Endothelial cell (in vitro differentiated cells): ENCODE results near the gene ANO10. TPM values are rescaled to one million over a fixed set of nuclear protein-coding genes. Genes with fewer than 3 reads are reported as not detected.
A peak's percentile ranks its signal among the peaks of the same experiment; 100 is the strongest.

Source experiments
- DNase-seq: peaks from one replicate; pipeline ENCODE4 v3.0.0; 2021; ENCODE audit warnings: low spot score
- H3K27ac Mint-ChIP-seq: one replicate; pipeline ENCODE4 v1.8.0; 2021; ENCODE audit warnings: mixed read lengths, inconsistent platforms; ENCODE audit not compliant: unreplicated experiment
- H3K27me3 Mint-ChIP-seq: one replicate; pipeline ENCODE4 v1.8.0; 2021; ENCODE audit warnings: mild to moderate bottlenecking, moderate library complexity, mixed read lengths, inconsistent platforms; ENCODE audit not compliant: unreplicated experiment
- H3K36me3 Mint-ChIP-seq: one replicate; pipeline ENCODE4 v1.8.0; 2021; ENCODE audit warnings: mild to moderate bottlenecking, low read depth, mixed read lengths, inconsistent platforms; ENCODE audit not compliant: unreplicated experiment
- H3K4me1 Mint-ChIP-seq: one replicate; pipeline ENCODE4 v1.8.0; 2021; ENCODE audit warnings: mild to moderate bottlenecking, mixed read lengths, inconsistent platforms; ENCODE audit not compliant: unreplicated experiment
- H3K4me3 Mint-ChIP-seq: one replicate; pipeline ENCODE4 v1.8.0; 2021; ENCODE audit warnings: mild to moderate bottlenecking, mixed read lengths, inconsistent platforms; ENCODE audit not compliant: unreplicated experiment
- H3K9me3 Mint-ChIP-seq: one replicate; pipeline ENCODE4 v1.8.0; 2021; ENCODE audit warnings: mixed read lengths, inconsistent platforms; ENCODE audit not compliant: unreplicated experiment
- total RNA-seq: library from RNA; stranded (reverse); fragmentation: NEBNext Ultra II Directional; extraction: Animal tissue kit (Norgen Biotek cat#: 25700); gene quantifications from one replicate; pipeline ENCODE4 v1.2.1, GENCODE V29; 2021; ENCODE audit not compliant: unreplicated experiment
- TF ChIP-seq, protein P1 (sequence below): fragments of 200-600 bp; sonication (generic); IDR thresholded peaks from one replicate; pipeline ENCODE4 v1.5.0; 2021; ENCODE audit warnings: antibody characterized with exemption; ENCODE audit not compliant: unreplicated experiment

The ANO10 gene
- total RNA-seq, 1 donor from 2014 or later, result 112 TPM

DNA sequence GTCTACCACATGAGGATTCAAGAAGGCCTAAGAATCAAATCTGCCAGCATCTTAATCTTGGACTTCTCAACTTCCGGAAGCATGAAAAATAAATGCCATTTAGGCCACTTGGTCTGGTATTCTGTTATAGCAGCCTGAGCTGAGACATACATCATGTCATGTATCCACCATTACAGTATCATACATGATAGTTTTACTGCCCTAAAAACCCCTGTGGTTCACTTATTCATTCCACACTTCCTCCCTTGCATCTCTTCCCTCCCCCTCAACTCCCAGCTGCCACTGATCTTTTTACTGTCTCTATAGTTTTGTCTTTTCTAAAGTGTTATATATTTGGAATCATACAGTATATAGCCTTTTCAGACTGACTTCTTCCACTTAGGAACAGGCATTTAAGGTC lies 173.7 kb downstream of the ANO10 start:
- TF ChIP-seq, protein P1, sequence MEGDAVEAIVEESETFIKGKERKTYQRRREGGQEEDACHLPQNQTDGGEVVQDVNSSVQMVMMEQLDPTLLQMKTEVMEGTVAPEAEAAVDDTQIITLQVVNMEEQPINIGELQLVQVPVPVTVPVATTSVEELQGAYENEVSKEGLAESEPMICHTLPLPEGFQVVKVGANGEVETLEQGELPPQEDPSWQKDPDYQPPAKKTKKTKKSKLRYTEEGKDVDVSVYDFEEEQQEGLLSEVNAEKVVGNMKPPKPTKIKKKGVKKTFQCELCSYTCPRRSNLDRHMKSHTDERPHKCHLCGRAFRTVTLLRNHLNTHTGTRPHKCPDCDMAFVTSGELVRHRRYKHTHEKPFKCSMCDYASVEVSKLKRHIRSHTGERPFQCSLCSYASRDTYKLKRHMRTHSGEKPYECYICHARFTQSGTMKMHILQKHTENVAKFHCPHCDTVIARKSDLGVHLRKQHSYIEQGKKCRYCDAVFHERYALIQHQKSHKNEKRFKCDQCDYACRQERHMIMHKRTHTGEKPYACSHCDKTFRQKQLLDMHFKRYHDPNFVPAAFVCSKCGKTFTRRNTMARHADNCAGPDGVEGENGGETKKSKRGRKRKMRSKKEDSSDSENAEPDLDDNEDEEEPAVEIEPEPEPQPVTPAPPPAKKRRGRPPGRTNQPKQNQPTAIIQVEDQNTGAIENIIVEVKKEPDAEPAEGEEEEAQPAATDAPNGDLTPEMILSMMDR, result no peak
- Mint-ChIP-seq H3K4me1 (peaks cover 10% of the 10 kb centered on the region), H3K27me3 (no peaks in the 10 kb centered on the region), H3K4me3 (no peak overlapping the region), H3K36me3 (no peaks in the 10 kb centered on the region), H3K27ac (no peak overlapping the region), H3K9me3 (no peaks in the 10 kb centered on the region)
- no peak for DNase-seq

DNA sequence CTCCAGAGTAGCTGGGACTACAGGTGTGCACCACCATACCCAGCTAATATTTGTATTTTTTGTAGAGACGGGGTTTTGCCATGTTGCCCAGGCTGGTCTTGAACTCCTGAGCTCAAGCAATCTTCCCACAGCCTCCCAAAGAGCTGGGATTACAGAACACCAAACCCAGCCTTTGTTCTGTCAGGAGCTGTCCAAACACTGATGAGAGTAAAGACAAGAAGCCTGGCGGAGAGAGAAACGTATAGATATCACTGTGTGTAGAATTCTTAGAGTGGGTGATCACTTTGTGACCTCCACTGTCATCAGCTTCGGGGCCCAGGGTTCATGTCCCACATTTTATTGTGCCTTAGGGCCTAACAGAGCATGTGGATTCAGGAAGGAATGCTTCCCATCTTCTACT lies 176.0 kb downstream of the ANO10 start:
- TF ChIP-seq, protein P1, result no peak
- Mint-ChIP-seq H3K9me3 (no peaks in the 10 kb centered on the region), H3K27ac (no peak overlapping the region), H3K36me3 (no peaks in the 10 kb centered on the region), H3K4me1 (peaks cover 13% of the 10 kb centered on the region), H3K27me3 (no peaks in the 10 kb centered on the region), H3K4me3 (no peak overlapping the region)
- DNase-seq, result no peak

DNA sequence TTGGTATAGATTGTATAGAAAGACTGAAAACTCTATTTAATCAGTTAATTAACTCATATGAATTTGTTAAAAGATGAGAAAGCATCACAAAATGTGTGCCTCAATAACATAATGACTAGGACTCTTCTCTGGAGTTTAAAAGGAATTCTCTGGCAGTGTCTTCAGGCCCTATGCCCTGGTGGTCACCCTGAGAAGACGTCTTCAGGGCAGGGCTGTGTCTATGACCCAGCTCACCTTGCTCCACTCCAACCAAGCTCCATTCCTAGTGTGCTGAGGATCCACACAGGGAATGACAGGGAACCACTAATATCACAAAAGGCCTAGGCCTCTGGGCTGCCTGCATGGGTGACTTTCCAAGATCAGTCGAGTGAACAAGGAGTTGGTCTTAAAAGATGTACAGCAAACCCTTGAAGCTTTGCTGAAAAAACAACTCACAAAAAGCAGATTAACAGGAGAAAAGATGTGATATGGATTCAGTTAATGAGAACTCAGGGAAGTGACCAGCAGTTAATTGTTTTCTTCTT lies 178.9 kb downstream of the ANO10 start:
- DNase-seq, result no peak

DNA sequence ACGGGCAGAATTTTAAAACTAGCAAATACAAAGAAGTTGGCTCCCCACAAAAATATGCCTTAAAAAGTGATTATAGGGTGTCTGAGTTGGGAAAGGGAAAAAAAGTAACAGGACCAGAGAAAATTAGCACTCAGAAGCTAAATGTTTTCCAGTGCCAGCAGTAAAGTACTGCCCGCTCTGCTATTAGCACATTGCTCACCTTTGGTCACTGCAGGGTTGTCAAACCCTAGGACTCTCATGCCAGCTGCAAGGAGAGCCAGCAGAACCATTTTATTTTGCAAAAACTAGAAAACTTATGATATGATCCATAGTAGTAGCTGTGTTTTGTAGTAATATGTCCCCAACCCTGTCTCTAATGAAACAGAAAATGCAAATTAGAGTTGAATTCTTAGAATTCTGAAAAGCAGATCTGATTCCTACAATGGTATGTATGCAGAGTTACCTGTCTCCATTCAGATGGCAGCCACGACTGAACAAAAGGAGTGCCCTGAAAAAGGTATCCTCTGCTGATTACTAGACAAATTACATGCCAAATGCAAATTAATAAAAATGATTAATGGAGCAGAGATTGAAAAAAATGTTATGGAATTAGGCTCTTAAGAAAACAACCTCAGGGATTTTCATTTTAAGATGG lies 185.2 kb downstream of the ANO10 start:
- H3K27me3 Mint-ChIP-seq, result peaks cover 4% of the 10 kb centered on the region

More for the DNA sequence above, 178.9 kb downstream of the ANO10 start:
- Mint-ChIP-seq H3K9me3 (no peaks in the 10 kb centered on the region), H3K4me1 (peaks cover 10% of the 10 kb centered on the region), H3K4me3 (no peak overlapping the region), H3K27ac (no peak overlapping the region), H3K27me3 (peaks cover 2% of the 10 kb centered on the region), H3K36me3 (peaks cover 9% of the 10 kb centered on the region)
- TF ChIP-seq, protein P1, result no peak

DNA sequence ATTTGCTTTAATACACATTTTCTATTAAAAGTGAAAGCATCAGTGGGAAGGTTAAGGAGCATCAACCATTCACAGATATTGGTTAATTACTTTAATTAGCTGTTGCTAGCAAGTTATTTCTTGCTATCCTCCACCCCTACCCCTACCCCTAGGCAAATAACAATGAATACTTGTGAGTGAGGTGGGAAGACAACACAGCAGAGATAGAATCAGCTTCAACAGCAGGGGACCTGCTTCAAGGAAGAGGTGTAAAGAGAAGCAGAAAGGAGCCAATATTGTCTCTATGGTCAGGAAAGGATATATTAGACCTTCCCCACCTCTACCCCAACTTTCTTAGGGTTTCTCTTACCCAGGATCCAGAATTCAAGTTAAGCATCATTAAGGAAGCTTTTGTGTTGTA lies 186.1 kb downstream of the ANO10 start:
- Mint-ChIP-seq H3K4me1 (peaks cover 36% of the 10 kb centered on the region), H3K9me3 (no peaks in the 10 kb centered on the region), H3K27me3 (peaks cover 4% of the 10 kb centered on the region), H3K36me3 (peaks cover 32% of the 10 kb centered on the region), H3K4me3 (no peak overlapping the region), H3K27ac (peak overlapping the region; percentile 64)
- DNase-seq, result no peak
- TF ChIP-seq, protein P1, result no peak

More for the DNA sequence above, 185.2 kb downstream of the ANO10 start:
- no peaks in the 10 kb centered on the region for H3K9me3 Mint-ChIP-seq
- TF ChIP-seq, protein P1, result no peak
- DNase-seq, result no peak
- H3K4me3 Mint-ChIP-seq, result no peak overlapping the region
- peaks cover 36% of the 10 kb centered on the region for H3K4me1 Mint-ChIP-seq
- no peak overlapping the region for H3K27ac Mint-ChIP-seq
- peaks cover 28% of the 10 kb centered on the region for H3K36me3 Mint-ChIP-seq
